Calu3 (cell line): ENCODE data around the gene ZSCAN5A. TPM values are rescaled to one million over a fixed set of nuclear protein-coding genes. Genes with fewer than 3 reads are reported as not detected.

Experiments used
- BruUV-seq: library from RNA; stranded (reverse); fragments of 400-500 nt; replicated peaks from 2 replicates; lab custom pipeline; 2021; lab: Mats Ljungman, UMichigan
- CTCF ChIA-PET: fragments of 300-600 bp; sonication (Branson Sonifier 250); formaldehyde crosslinking; loops from one replicate; lab custom pipeline; 2022; ENCODE audit warnings: antibody characterized with exemption; lab: Charles Lee
- DNase-seq: peaks from one replicate; pipeline ENCODE4 v3.0.0; 2022
- H3K27ac Mint-ChIP-seq: one replicate; pipeline ENCODE4 v1.8.0; 2022; ENCODE audit warnings: mixed read lengths; ENCODE audit not compliant: unreplicated experiment
- H3K27me3 Mint-ChIP-seq: one replicate; pipeline ENCODE4 v1.8.0; 2022; ENCODE audit warnings: mixed read lengths; ENCODE audit not compliant: unreplicated experiment
- H3K36me3 Mint-ChIP-seq: one replicate; pipeline ENCODE4 v1.8.0; 2022; ENCODE audit warnings: mild to moderate bottlenecking, moderate library complexity, mixed read lengths; ENCODE audit not compliant: insufficient read depth, unreplicated experiment
- H3K4me1 Mint-ChIP-seq: one replicate; pipeline ENCODE4 v1.8.0; 2022; ENCODE audit warnings: mild to moderate bottlenecking, low read depth, mixed read lengths; ENCODE audit not compliant: unreplicated experiment
- H3K4me3 Mint-ChIP-seq: one replicate; pipeline ENCODE4 v1.8.0; 2022; ENCODE audit warnings: mild to moderate bottlenecking, low read depth, moderate library complexity, mixed read lengths; ENCODE audit not compliant: unreplicated experiment
- H3K9me3 Mint-ChIP-seq: one replicate; pipeline ENCODE4 v1.8.0; 2022; ENCODE audit warnings: low read depth, mixed read lengths; ENCODE audit not compliant: unreplicated experiment
- CTCF ChIP-seq: fragments of 200-600 bp; IDR thresholded peaks from one replicate; pipeline ENCODE4 v1.8.0; 2022; ENCODE audit warnings: antibody characterized with exemption; ENCODE audit not compliant: unreplicated experiment
- intact Hi-C: fragments of 100-400 bp; cut with micrococcal nuclease; formaldehyde crosslinking; loops from one replicate; pipeline ENCODE4 v1.10.0; 2022; ENCODE audit not compliant: unreplicated experiment
- total RNA-seq: library from RNA; stranded (reverse); gene quantifications from 2 replicates; pipeline ENCODE4 v1.2.3, GENCODE V29; 2022

ZSCAN5A gene
- total RNA-seq, 1 experiment from 2014 or later: 13.5 TPM

DNA sequence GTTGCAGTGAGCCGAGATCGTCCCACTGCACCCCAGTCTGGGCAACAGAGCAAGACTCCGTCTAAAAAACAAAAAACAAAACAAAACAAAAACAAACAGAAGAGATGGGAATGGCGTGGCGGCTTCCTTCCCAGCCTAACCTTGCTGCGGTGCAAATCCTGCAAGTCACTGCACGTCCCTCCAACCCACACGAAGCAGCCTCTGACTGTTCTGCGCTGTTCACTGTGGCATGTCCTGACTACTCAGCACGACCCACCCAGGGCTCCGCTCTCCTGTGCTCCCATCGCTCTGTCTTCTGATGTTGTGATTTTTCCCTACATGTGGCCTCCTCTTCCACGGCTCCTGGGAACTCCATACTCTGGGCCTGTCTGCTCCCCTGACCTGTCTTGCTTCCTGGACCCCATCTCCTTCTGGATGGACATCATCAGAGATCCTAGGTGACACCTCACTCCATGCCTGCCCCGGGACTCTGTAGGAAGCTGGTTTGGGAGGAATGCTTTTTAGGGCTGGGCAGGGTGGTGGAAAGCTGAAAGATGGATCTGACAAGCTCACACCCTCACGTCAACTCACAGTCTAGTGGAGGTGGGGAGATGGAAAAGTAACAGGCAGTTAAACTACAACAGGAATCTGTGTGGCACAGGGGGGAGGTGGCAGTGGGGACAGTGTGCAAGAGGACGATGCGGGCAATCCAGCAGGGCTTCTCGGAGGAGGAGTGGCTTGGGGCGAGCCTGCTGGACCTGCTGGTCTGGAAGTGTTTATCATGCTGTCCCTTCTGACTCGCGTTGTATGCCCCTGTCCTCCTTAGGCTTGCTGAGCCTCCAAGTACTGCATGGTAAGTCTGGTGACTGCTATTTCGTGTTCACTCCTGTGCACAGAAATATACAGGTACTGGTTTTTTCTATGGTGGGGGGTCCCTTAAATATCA, 18.8 kb downstream of the ZSCAN5A start:
- Mint-ChIP-seq H3K27me3 (no peaks in the 10 kb centered on the region), H3K4me3 (no peak overlapping the region), H3K27ac (no peak overlapping the region), H3K4me1 (no peaks in the 10 kb centered on the region), H3K36me3 (peaks cover 4% of the 10 kb centered on the region), H3K9me3 (no peaks in the 10 kb centered on the region)
- no peak for DNase-seq
- CTCF ChIA-PET: no interaction called here
- no TSS peak for BruUV-seq
- intact Hi-C loops: no loop called here
- no peak for TF ChIP-seq CTCF

DNA sequence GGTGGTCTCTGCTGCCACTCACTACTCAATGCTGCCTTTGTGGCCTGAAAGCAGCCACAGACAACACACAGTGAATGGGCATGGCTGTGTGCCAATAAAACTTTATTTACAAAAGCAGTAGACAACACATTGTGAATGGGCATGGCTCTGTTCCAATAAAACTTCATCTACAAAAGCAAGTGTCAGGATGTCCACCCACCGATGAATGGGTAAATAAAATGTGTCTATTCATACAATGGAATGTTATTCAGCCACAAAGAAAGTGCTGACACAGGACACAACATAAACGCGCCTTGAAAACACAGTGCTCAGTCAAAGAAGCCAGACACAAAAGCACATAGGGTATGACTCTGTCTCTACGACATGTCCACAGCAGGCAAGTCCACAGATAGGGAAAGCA, 20.1 kb downstream of the ZSCAN5A start:
- Mint-ChIP-seq H3K36me3 (peaks cover 4% of the 10 kb centered on the region), H3K27me3 (no peaks in the 10 kb centered on the region), H3K27ac (no peak overlapping the region), H3K4me1 (no peaks in the 10 kb centered on the region), H3K9me3 (no peaks in the 10 kb centered on the region), H3K4me3 (no peak overlapping the region)
- CTCF ChIA-PET: no interaction called here
- no peak for DNase-seq
- no peak for TF ChIP-seq CTCF
- BruUV-seq: no TSS peak
- intact Hi-C loops: no loop called here

- no peak for TF ChIP-seq CTCF
- CTCF ChIA-PET: no interaction called here
- peaks cover 3% of the 10 kb centered on the region for H3K9me3 Mint-ChIP-seq
- no TSS peak for BruUV-seq
- no peaks in the 10 kb centered on the region for H3K4me1 Mint-ChIP-seq
- no peak overlapping the region for H3K4me3 Mint-ChIP-seq
- peaks cover 4% of the 10 kb centered on the region for H3K36me3 Mint-ChIP-seq
- no peak overlapping the region for H3K27ac Mint-ChIP-seq
- no peaks in the 10 kb centered on the region for H3K27me3 Mint-ChIP-seq
- intact Hi-C loops: no loop called here
- no peak for DNase-seq
Observed at GRCh38 chr19:56291867-56292266, 22.8 kb downstream of the ZSCAN5A start.

DNA sequence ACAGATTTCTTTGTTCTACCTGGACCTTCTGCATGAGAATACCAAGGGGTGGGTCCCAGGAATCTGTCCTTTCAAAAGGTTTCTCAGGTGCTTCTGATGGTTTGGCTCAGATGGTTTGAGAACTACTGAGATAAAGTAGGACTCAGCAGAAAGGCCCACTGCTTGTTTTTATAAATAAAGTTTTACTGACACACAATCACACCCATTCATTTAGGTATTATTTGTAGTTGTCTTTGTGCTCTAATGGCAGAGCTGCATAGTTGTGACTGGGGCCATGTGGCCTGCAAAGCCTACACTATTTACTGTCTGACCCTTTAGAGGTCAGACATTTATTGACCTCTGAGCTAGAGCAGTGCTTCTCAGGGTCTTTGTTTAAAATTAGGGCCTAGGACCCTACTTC, 24.5 kb downstream of the ZSCAN5A start:
- Mint-ChIP-seq H3K27ac (no peak overlapping the region), H3K36me3 (peaks cover 4% of the 10 kb centered on the region), H3K4me1 (no peaks in the 10 kb centered on the region), H3K4me3 (no peak overlapping the region), H3K9me3 (peaks cover 3% of the 10 kb centered on the region), H3K27me3 (no peaks in the 10 kb centered on the region)
- DNase-seq: no peak
- intact Hi-C loops: no loop called here
- TF ChIP-seq CTCF: no peak
- BruUV-seq: no TSS peak
- CTCF ChIA-PET: no interaction called here
